HepG2 (cell line): ENCODE data around the gene PSMC5. TPM values are rescaled to one million over a fixed set of nuclear protein-coding genes. Genes with fewer than 3 reads are reported as not detected.

Experiments
- ASH2L ChIP-seq: fragments of 300-600, 200-600 bp; sonication (generic); IDR thresholded peaks from 2 replicates; pipeline ENCODE4 v1.7.0; 2017; ENCODE audit warnings: low read depth, mild to moderate bottlenecking, moderate library complexity, mixed read lengths, low read length; ENCODE audit not compliant: insufficient read length
- ATM ChIP-seq: fragments of 450-650 bp; IDR thresholded peaks from 2 replicates; pipeline ENCODE4 v1.7.1; 2017; ENCODE audit warnings: mild to moderate bottlenecking, borderline replicate concordance
- FOXA1 ChIP-seq, 2 experiments: fragments of 450-650 bp in 1 of 2; sonication (generic) in 1 of 2; formaldehyde crosslinking in 1 of 2; IDR thresholded peaks; 2 replicates each; pipeline versions ENCODE4 v1.4.0 to v1.6.1; 2016 to 2020; ENCODE audit warnings: missing genetic modification reagents in 1 of 2
- KAT7 ChIP-seq: IDR thresholded peaks from 2 replicates; pipeline ENCODE4 v1.6.1; 2018; ENCODE audit warnings: borderline replicate concordance, missing compliant biosample characterization
- NR2C2 ChIP-seq: sonication (generic); formaldehyde crosslinking; IDR thresholded peaks from 2 replicates; pipeline ENCODE4 v1.4.0; 2020; ENCODE audit warnings: missing genetic modification reagents, mild to moderate bottlenecking, moderate library complexity, borderline replicate concordance
- NR2F2 ChIP-seq: IDR thresholded peaks from 2 replicates; pipeline ENCODE4 v1.6.1; 2012; ENCODE audit warnings: low read depth, inconsistent platforms, borderline replicate concordance
- PLRG1 ChIP-seq: fragments of 450-650 bp; conservative IDR thresholded peaks from 2 replicates; pipeline ENCODE4 v1.6.1; 2016
- SP1 ChIP-seq, 2 experiments: fragments of 450-650 bp in 1 of 2; sonication (generic) in 1 of 2; formaldehyde crosslinking in 1 of 2; IDR thresholded peaks; 2 replicates each; pipeline versions ENCODE4 v1.4.0 to v1.6.1; 2016 to 2020; ENCODE audit warnings: missing genetic modification reagents in 1 of 2
- SRSF9 ChIP-seq: fragments of 200-400 bp; formaldehyde crosslinking; IDR thresholded peaks from 2 replicates; pipeline ENCODE4 v1.6.1; 2018; ENCODE audit warnings: borderline replicate concordance, mild to moderate bottlenecking, low read depth, low read length; ENCODE audit not compliant: insufficient read depth, poor library complexity, severe bottlenecking
- STAG1 ChIP-seq: sonication (generic); formaldehyde crosslinking; IDR thresholded peaks from 2 replicates; pipeline ENCODE4 v1.4.0; 2020; ENCODE audit warnings: missing genetic modification reagents
- SYNCRIP ChIP-seq: fragments of 200-400 bp; formaldehyde crosslinking; IDR thresholded peaks from 2 replicates; pipeline ENCODE4 v1.6.1; 2018; ENCODE audit warnings: mild to moderate bottlenecking, low read depth, low read length; ENCODE audit not compliant: insufficient read depth
- ZIK1 ChIP-seq: sonication (generic); formaldehyde crosslinking; IDR thresholded peaks from 2 replicates; pipeline ENCODE4 v1.5.0; 2020; ENCODE audit warnings: mild to moderate bottlenecking, low read depth, missing genetic modification reagents, borderline replicate concordance
- ZNF234 ChIP-seq: sonication (generic); formaldehyde crosslinking; conservative IDR thresholded peaks from 2 replicates; pipeline ENCODE4 v1.5.1; 2020; ENCODE audit warnings: mild to moderate bottlenecking, missing genetic modification reagents
- ZNF34 ChIP-seq: sonication (generic); formaldehyde crosslinking; IDR thresholded peaks from 2 replicates; pipeline ENCODE4 v1.4.0; 2020; ENCODE audit warnings: mild to moderate bottlenecking, missing genetic modification reagents, borderline replicate concordance
- ZNF543 ChIP-seq: sonication (generic); formaldehyde crosslinking; IDR thresholded peaks from 2 replicates; pipeline ENCODE4 v1.4.0; 2020; ENCODE audit warnings: mild to moderate bottlenecking, missing genetic modification reagents
- ZNF549 ChIP-seq: sonication (generic); formaldehyde crosslinking; IDR thresholded peaks from 2 replicates; pipeline ENCODE4 v1.5.0; 2020; ENCODE audit warnings: missing genetic modification reagents
- ZNF775 ChIP-seq: sonication (generic); formaldehyde crosslinking; IDR thresholded peaks from 2 replicates; pipeline ENCODE4 v1.4.0; 2020; ENCODE audit warnings: missing genetic modification reagents, mild to moderate bottlenecking, moderate library complexity, borderline replicate concordance
- ZNF780A ChIP-seq: sonication (generic); formaldehyde crosslinking; IDR thresholded peaks from 2 replicates; pipeline ENCODE4 v1.8.0; 2022; ENCODE audit warnings: mild to moderate bottlenecking, missing genetic modification reagents, moderate library complexity
- polyA plus RNA-seq, 8 experiments: library from polyadenylated mRNA; depleted of rRNA in 3 of 8; stranded (reverse) in 7 of 8; unstranded in 1 of 8; fragments of >200 nt; fragmentation: Illumina TruSeq in 4 of 8; extraction: Trizol in 4 of 8; gene quantifications; 2 replicates each; pipeline versions ENCODE4 v1.2.1 to v1.2.3, GENCODE V29; 2011 to 2016; ENCODE audit warnings: low read depth in 4 of 8, missing spikeins in 1 of 8, mixed read lengths in 1 of 8; ENCODE audit not compliant: insufficient read depth in 1 of 8
- total RNA-seq, 5 experiments: library from RNA; depleted of rRNA; stranded (reverse); fragments of >200 nt; fragmentation: Illumina TruSeq; extraction: Trizol; gene quantifications; 2 replicates each; pipeline ENCODE4 v1.2.3, GENCODE V29; 2016; ENCODE audit warnings: low read depth in 1 of 5
- TF ChIP-seq, protein P1 (sequence below): sonication (generic); formaldehyde crosslinking; IDR thresholded peaks from 2 replicates; pipeline ENCODE4 v1.4.0; 2020; ENCODE audit warnings: mild to moderate bottlenecking, missing genetic modification reagents
- TF ChIP-seq, protein P2 (sequence below): sonication (generic); formaldehyde crosslinking; IDR thresholded peaks from 2 replicates; pipeline ENCODE4 v1.8.1; 2022; ENCODE audit warnings: low read depth, mild to moderate bottlenecking, missing genetic modification reagents
- TF ChIP-seq, protein P3 (sequence below): sonication (generic); formaldehyde crosslinking; IDR thresholded peaks from 2 replicates; pipeline ENCODE4 v1.4.0; 2020; ENCODE audit warnings: missing genetic modification reagents, borderline replicate concordance

PSMC5 gene
- total and polyA plus RNA-seq, 2 of the 13 experiments (the other 11 are each of a cell fraction or from before 2014, with no cell fraction given), result 35.3 to 128 TPM

DNA sequence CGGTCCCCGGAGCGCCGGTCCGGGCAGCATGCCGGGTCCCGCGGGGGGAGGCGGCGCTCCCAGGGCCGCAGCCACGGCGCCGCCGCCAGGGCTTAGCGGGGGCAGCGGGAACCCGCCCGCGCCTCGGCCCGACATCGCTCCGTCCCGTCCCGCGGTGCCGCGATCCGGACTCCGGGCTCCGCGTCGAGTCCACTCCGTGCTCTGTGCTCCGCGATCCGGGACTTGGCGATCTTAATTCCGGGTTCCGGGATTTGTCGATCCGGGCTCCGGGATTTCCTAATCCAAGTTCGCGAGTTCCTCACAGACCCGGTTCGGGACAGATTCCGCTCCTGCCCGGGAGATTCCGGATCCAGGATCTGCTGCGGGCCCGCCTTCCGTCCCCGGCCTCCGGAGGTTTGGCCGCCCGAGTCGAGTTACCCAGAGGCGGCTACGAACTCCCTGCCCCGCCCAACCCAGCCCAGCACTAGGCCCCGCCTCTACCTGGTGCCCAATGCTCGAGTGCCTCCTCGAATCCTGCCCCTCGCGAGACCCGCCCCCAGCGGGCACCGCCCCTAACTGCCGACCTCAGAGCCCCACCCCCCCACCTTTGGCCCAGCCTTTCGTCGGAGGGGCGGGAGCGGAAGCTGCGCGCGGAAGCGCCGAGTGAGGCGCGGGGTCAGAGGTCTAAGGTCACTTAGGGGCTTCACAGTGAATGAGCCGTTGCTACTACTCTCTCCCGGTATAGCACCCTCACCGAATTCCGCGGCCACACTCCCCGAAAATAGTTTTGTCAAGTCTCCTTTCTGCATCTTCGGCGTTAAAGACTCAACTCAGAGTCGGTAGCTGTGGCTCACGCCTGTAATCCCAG lies 15.5 kb downstream of the PSMC5 start, which contains the start of gene SMARCD2 (continued):
- TF ChIP-seq NR2C2 (CRISPR knock-in tag) (peak; percentile 99), SYNCRIP (no peak), STAG1 (CRISPR knock-in tag) (peak; percentile 19), PLRG1 (no peak), KAT7 (peak; percentile 90; the same call in 1 of the 2 replicates), ATM (no peak), NR2F2 (peak; percentile 92), ZNF34 (CRISPR knock-in tag) (peak; percentile 86; the same call in 1 of the 2 replicates), ZNF775 (CRISPR knock-in tag) (no peak), ZNF543 (peak; percentile 83), SRSF9 (no peak), SP1 (IDR thresholded peaks at IDR 0.05) (no peak; the same call in 1 of the 2 replicates), SP1 (CRISPR knock-in tag; IDR thresholded peaks at IDR 0.05) (peak; percentile 87), ZNF549 (CRISPR knock-in tag) (no peak; the same call in 1 of the 2 replicates), ASH2L (peak; percentile 72), ZIK1 (peak; percentile 87), ZNF234 (CRISPR knock-in tag) (no peak), ZNF780A (CRISPR knock-in tag) (peak; percentile 96), FOXA1 (IDR thresholded peaks at IDR 0.05) (no peak), FOXA1 (CRISPR knock-in tag; IDR thresholded peaks at IDR 0.05) (peak; percentile 65)
- TF ChIP-seq, protein P1, sequence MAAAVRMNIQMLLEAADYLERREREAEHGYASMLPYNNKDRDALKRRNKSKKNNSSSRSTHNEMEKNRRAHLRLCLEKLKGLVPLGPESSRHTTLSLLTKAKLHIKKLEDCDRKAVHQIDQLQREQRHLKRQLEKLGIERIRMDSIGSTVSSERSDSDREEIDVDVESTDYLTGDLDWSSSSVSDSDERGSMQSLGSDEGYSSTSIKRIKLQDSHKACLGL (CRISPR knock-in tag), result peak; percentile 67
- TF ChIP-seq, protein P2, sequence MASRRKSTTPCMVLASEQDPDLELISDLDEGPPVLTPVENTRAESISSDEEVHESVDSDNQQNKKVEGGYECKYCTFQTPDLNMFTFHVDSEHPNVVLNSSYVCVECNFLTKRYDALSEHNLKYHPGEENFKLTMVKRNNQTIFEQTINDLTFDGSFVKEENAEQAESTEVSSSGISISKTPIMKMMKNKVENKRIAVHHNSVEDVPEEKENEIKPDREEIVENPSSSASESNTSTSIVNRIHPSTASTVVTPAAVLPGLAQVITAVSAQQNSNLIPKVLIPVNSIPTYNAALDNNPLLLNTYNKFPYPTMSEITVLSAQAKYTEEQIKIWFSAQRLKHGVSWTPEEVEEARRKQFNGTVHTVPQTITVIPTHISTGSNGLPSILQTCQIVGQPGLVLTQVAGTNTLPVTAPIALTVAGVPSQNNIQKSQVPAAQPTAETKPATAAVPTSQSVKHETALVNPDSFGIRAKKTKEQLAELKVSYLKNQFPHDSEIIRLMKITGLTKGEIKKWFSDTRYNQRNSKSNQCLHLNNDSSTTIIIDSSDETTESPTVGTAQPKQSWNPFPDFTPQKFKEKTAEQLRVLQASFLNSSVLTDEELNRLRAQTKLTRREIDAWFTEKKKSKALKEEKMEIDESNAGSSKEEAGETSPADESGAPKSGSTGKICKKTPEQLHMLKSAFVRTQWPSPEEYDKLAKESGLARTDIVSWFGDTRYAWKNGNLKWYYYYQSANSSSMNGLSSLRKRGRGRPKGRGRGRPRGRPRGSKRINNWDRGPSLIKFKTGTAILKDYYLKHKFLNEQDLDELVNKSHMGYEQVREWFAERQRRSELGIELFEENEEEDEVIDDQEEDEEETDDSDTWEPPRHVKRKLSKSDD (CRISPR knock-in tag), result no peak
- TF ChIP-seq, protein P3, sequence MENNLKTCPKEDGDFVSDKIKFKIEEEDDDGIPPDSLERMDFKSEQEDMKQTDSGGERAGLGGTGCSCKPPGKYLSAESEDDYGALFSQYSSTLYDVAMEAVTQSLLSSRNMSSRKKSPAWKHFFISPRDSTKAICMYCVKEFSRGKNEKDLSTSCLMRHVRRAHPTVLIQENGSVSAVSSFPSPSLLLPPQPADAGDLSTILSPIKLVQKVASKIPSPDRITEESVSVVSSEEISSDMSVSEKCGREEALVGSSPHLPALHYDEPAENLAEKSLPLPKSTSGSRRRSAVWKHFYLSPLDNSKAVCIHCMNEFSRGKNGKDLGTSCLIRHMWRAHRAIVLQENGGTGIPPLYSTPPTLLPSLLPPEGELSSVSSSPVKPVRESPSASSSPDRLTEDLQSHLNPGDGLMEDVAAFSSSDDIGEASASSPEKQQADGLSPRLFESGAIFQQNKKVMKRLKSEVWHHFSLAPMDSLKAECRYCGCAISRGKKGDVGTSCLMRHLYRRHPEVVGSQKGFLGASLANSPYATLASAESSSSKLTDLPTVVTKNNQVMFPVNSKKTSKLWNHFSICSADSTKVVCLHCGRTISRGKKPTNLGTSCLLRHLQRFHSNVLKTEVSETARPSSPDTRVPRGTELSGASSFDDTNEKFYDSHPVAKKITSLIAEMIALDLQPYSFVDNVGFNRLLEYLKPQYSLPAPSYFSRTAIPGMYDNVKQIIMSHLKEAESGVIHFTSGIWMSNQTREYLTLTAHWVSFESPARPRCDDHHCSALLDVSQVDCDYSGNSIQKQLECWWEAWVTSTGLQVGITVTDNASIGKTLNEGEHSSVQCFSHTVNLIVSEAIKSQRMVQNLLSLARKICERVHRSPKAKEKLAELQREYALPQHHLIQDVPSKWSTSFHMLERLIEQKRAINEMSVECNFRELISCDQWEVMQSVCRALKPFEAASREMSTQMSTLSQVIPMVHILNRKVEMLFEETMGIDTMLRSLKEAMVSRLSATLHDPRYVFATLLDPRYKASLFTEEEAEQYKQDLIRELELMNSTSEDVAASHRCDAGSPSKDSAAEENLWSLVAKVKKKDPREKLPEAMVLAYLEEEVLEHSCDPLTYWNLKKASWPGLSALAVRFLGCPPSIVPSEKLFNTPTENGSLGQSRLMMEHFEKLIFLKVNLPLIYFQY, result peak; percentile 100
